GM12878 (cell line): ENCODE data around the gene N4BP2L1. TPM values are rescaled to one million over a fixed set of nuclear protein-coding genes. Genes with fewer than 3 reads are reported as not detected.

Experiments
- ATAC-seq: fragments of 200-7000 bp; cut with Tn5 transposase; 3 replicates; pipeline ENCODE4 v1.9.1; 2020; ENCODE audit warnings: mild to moderate bottlenecking, moderate library complexity
- BruUV-seq: library from RNA; stranded (reverse); fragments of 400-500 nt; replicated peaks from 2 replicates; lab custom pipeline; 2021; lab: Mats Ljungman, UMichigan
- CTCF ChIA-PET: fragments of 300-600 bp; sonication (Branson Sonifier 250); formaldehyde crosslinking; extraction: SDS; loops from one replicate; lab custom pipeline; 2021; ENCODE audit warnings: inconsistent platforms; lab: Yijun Ruan, JAX
- POLR2A ChIA-PET: fragments of 350-600 bp; formaldehyde crosslinking; extraction: SDS; loops from one replicate; lab custom pipeline; 2021; ENCODE audit warnings: inconsistent platforms; lab: Charles Lee
- RAD21 ChIA-PET: fragments of 300-600 bp; sonication (Branson Sonifier 250); formaldehyde crosslinking; loops from one replicate; lab custom pipeline; 2023; ENCODE audit warnings: antibody characterized with exemption; ENCODE audit not compliant: unreplicated experiment; lab: Charles Lee
- SMC1A ChIA-PET: fragments of 300-600 bp; sonication (Branson Sonifier 250); formaldehyde crosslinking; loops from one replicate; lab custom pipeline; 2023; ENCODE audit not compliant: unreplicated experiment, uncharacterized antibody; lab: Charles Lee
- DNase-seq: peaks from one replicate; pipeline ENCODE4 v3.0.0-alpha.2; 2011; ENCODE audit warnings: low read depth, low spot score
- FAIRE-seq: peaks from 3 replicates; lab custom pipeline; 2011; peaks lifted over from hg19 to GRCh38; lab: Jason Lieb, UNC
- H2AFZ ChIP-seq: 2 replicates; pipeline ENCODE4 v1.6.0; 2011; ENCODE audit warnings: low read depth, low read length, control low read depth; ENCODE audit not compliant: control insufficient read depth
- H3K27ac ChIP-seq: 2 replicates; pipeline ENCODE4 v1.5.1; 2011; ENCODE audit warnings: control low read depth; ENCODE audit not compliant: control insufficient read depth, insufficient read depth
- H3K27me3 ChIP-seq, 2 experiments: replicated peaks in 1 of 2; 2 replicates each; pipeline versions ENCODE4 v1.6.0 to v1.6.1; 2011; ENCODE audit warnings: low read length in 1 of 2; ENCODE audit not compliant: control insufficient read depth in 2 of 2, insufficient read depth in 2 of 2
- H3K36me3 ChIP-seq, 2 experiments: 2 replicates each; pipeline ENCODE4 v1.5.1; 2011; ENCODE audit warnings: low read length in 1 of 2; ENCODE audit not compliant: control insufficient read depth in 2 of 2, insufficient read depth in 2 of 2
- H3K4me1 ChIP-seq: 2 replicates; pipeline ENCODE4 v1.6.1; 2011; ENCODE audit warnings: mild to moderate bottlenecking, low read length, moderate library complexity, mixed read lengths; ENCODE audit not compliant: control insufficient read depth, insufficient read depth
- H3K4me2 ChIP-seq: 2 replicates; pipeline ENCODE4 v1.6.0; 2011; ENCODE audit warnings: control low read depth; ENCODE audit not compliant: control insufficient read depth, insufficient read depth
- H3K4me3 ChIP-seq: fragments of 200-600 bp; sonication (generic); 2 replicates; pipeline ENCODE4 v1.5.1; 2016
- H3K79me2 ChIP-seq: 2 replicates; pipeline ENCODE4 v1.6.0; 2011; ENCODE audit warnings: low read length; ENCODE audit not compliant: control insufficient read depth, insufficient read depth
- H3K9ac ChIP-seq: 2 replicates; pipeline ENCODE4 v1.8.0; 2011; ENCODE audit warnings: low read length, control low read depth, mixed read lengths; ENCODE audit not compliant: control insufficient read depth, insufficient read depth
- H3K9me3 ChIP-seq: replicated peaks from 3 replicates; pipeline ENCODE4 v1.5.1; 2011; ENCODE audit warnings: mild to moderate bottlenecking, low read length; ENCODE audit not compliant: control insufficient read depth, insufficient read depth
- H4K20me1 ChIP-seq: 2 replicates; pipeline ENCODE4 v1.6.0; 2011; ENCODE audit not compliant: control insufficient read depth, insufficient read depth
- GABPA ChIP-seq: IDR thresholded peaks from 2 replicates; pipeline ENCODE4 v1.6.1; 2014; ENCODE audit warnings: antibody characterized with exemption, low read depth, mild to moderate bottlenecking, inconsistent platforms
- IKZF1 ChIP-seq: fragments of 450-650 bp; conservative IDR thresholded peaks from 2 replicates; pipeline ENCODE4 v1.6.1; 2017; ENCODE audit warnings: antibody characterized with exemption, mild to moderate bottlenecking
- NBN ChIP-seq: fragments of 450-650 bp; IDR thresholded peaks from 2 replicates; pipeline ENCODE4 v1.6.1; 2016
- NR2C2 ChIP-seq: IDR thresholded peaks from 2 replicates; pipeline ENCODE4 v1.6.1; 2011; ENCODE audit warnings: borderline replicate concordance, low read depth; ENCODE audit not compliant: control insufficient read depth, insufficient read length
- PAX8 ChIP-seq: fragments of 450-650 bp; IDR thresholded peaks from 2 replicates; pipeline ENCODE4 v1.6.1; 2017; ENCODE audit warnings: mild to moderate bottlenecking, moderate library complexity
- RCOR1 ChIP-seq: conservative IDR thresholded peaks from 2 replicates; pipeline ENCODE4 v1.6.1; 2012; ENCODE audit warnings: low read depth, low read length, improper control_type of control experiment
- RELB ChIP-seq: fragments of 450-650 bp; IDR thresholded peaks from 2 replicates; pipeline ENCODE4 v1.6.1; 2017; ENCODE audit warnings: low read depth, mild to moderate bottlenecking, moderate library complexity
- SREBF1 ChIP-seq: IDR thresholded peaks from 2 replicates; pipeline ENCODE4 v1.6.1; 2012; ENCODE audit warnings: mild to moderate bottlenecking, low read length
- STAT3 ChIP-seq: IDR thresholded peaks from 2 replicates; pipeline ENCODE4 v1.6.1; 2011; ENCODE audit warnings: low read depth, low read length, improper control_type of control experiment
- TAF1 ChIP-seq: IDR thresholded peaks from 2 replicates; pipeline ENCODE4 v1.6.1; 2011; ENCODE audit warnings: mild to moderate bottlenecking, low read depth, low read length, borderline replicate concordance
- WGBS: methylation state at CpG from one replicate; pipeline ENCODE4 v1.1.6; 2016; ENCODE audit warnings: low lambda C conversion rate; ENCODE audit not compliant: insufficient replicate concordance, insufficient coverage; ENCODE audit errors: missing lambda C conversion rate; 5-methylcytosine and 5-hydroxymethylcytosine counted together
- in situ Hi-C: fragments of 300-500 bp; cut with MboI; formaldehyde crosslinking; loops from 9 replicates; pipeline ENCODE4 v1.14.3; 2018; ENCODE audit warnings: mixed read lengths
- intact Hi-C: fragments of 100-400 bp; cut with micrococcal nuclease; formaldehyde crosslinking; loops from one replicate; pipeline ENCODE4 v1.14.2; 2022; ENCODE audit not compliant: unreplicated experiment
- polyA plus RNA-seq, 11 experiments: library from polyadenylated mRNA; depleted of rRNA in 4 of 11; unstranded in 6 of 11; stranded (reverse) in 5 of 11; fragments of >200 nt; fragmentation: Nextera tagmentation in 4 of 11; fragmentation: Illumina TruSeq in 1 of 11; extraction: Ambion mirVana in 4 of 11; extraction: Trizol in 1 of 11; gene quantifications; 1 replicate in 1 of 11; 2 replicates in 10 of 11; pipeline versions ENCODE4 v1.2.1 to v1.2.3, GENCODE V29; 2011 to 2016; ENCODE audit warnings: inconsistent platforms in 2 of 11, missing spikeins in 2 of 11, low read depth in 1 of 11
- total RNA-seq, 4 experiments: library from RNA; depleted of rRNA in 3 of 4; stranded (reverse); fragments of >200 nt in 3 of 4; fragmentation: Illumina TruSeq in 1 of 4; extraction: Trizol in 1 of 4; gene quantifications; 2 replicates each; pipeline versions ENCODE4 v1.2.1 to v1.2.3, GENCODE V29; 2013 to 2021
- TF ChIP-seq, protein P1 (sequence below): IDR thresholded peaks from 2 replicates; pipeline ENCODE4 v1.6.1; 2011; ENCODE audit warnings: borderline replicate concordance, low read depth, mild to moderate bottlenecking, moderate library complexity, mixed read lengths, low read length; ENCODE audit not compliant: insufficient read depth; ENCODE audit errors: extremely low read length

N4BP2L1 gene
- total and polyA plus RNA-seq, 10 of the 15 experiments (the other 5 are each of a cell fraction or from before 2014, with no cell fraction given), result 3.3 to 42.5 (median 16.2) TPM

DNA sequence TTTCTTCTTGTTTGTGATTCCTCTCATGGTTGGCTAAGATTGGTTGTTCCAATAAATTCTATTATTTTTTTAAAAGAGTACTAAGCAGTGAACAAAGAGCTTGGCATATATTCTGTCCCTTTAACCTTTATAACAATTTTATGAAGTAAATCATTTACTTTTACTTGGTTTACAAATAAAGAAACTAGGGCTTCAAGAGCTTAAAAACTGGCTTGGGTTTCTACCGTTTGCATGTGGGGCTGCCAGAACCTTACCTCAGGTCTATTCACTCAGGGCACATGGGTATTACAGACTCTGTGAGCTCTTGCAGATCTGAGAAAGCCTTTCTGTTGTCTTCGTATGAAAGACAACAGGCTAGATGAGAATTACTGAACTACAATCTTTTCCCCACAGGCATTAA lies 13.3 kb downstream of the N4BP2L1 start:
- 96% methylated on average over 2 of the region's 2 CpGs for WGBS
- no peak for DNase-seq
- Histone ChIP-seq H3K9me3 (peaks cover 1% of the 10 kb centered on the region; the same call in 1 of the 3 replicates), H2AFZ (no peak overlapping the region), H3K27me3 (no peaks in the 10 kb centered on the region), H3K79me2 (no peaks in the 10 kb centered on the region), H3K36me3 (no peaks in the 10 kb centered on the region), H3K4me2 (no peak overlapping the region), H3K4me1 (no peaks in the 10 kb centered on the region), H4K20me1 (no peaks in the 10 kb centered on the region), H3K27ac (no peak overlapping the region), H3K4me3 (no peak overlapping the region), H3K9ac (no peak overlapping the region)
- ATAC-seq, result no peak
- FAIRE-seq, result no peak
- in situ Hi-C loops (no loop called here), intact Hi-C loops (no loop called here)
- no peak for TF ChIP-seq NR2C2
- TF ChIP-seq, protein P1, sequence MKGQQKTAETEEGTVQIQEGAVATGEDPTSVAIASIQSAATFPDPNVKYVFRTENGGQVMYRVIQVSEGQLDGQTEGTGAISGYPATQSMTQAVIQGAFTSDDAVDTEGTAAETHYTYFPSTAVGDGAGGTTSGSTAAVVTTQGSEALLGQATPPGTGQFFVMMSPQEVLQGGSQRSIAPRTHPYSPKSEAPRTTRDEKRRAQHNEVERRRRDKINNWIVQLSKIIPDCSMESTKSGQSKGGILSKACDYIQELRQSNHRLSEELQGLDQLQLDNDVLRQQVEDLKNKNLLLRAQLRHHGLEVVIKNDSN, result no peak
- no peak for TF ChIP-seq PAX8
- TF ChIP-seq IKZF1, result no peak
- TF ChIP-seq SREBF1, result no peak
- ChIA-PET CTCF (interaction anchor here (0.8 to 1.9 kb wide), 12 partner anchors 8 to 108 kb away, joined by 3 to 4 read pairs (median 3); no protein-coding TSS in a partner anchor), RAD21 (no interaction called here), POLR2A (no interaction called here), SMC1A (interaction anchor here (1.1 to 2.2 kb wide), 2 partner anchors 11 to 14 kb away, joined by 3 to 4 read pairs; no protein-coding TSS in a partner anchor)
- BruUV-seq, result no TSS peak

GRCh38 chr13:32413284-32413683 lies 14.6 kb downstream of the N4BP2L1 start:
- ChIA-PET SMC1A (interaction anchor here (1.0 kb wide), 1 partner anchor 12 kb away, joined by 3 read pairs; no protein-coding TSS in a partner anchor), POLR2A (no interaction called here), RAD21 (no interaction called here), CTCF (interaction anchor here (0.8 kb wide), 1 partner anchor 13 kb away, joined by 3 read pairs; no protein-coding TSS in a partner anchor)
- no TSS peak for BruUV-seq
- Histone ChIP-seq H3K9ac (no peak overlapping the region), H3K27ac (no peak overlapping the region), H3K36me3 (no peaks in the 10 kb centered on the region), H2AFZ (no peak overlapping the region), H3K4me3 (no peak overlapping the region), H3K4me1 (no peaks in the 10 kb centered on the region), H3K9me3 (no peaks in the 10 kb centered on the region; the same call in 2 of the 3 replicates), H3K27me3 (no peaks in the 10 kb centered on the region), H3K79me2 (no peaks in the 10 kb centered on the region), H4K20me1 (no peaks in the 10 kb centered on the region), H3K4me2 (no peak overlapping the region)
- no peak for FAIRE-seq
- intact Hi-C loops, result no loop called here
- in situ Hi-C loops, result no loop called here
- DNase-seq, result no peak
- 78% methylated on average over 3 of the region's 3 CpGs for WGBS
- no peak for ATAC-seq
- TF ChIP-seq RCOR1, result no peak
- no peak for TF ChIP-seq STAT3
- no peak for TF ChIP-seq TAF1
- no peak for TF ChIP-seq RELB
- no peak for TF ChIP-seq NBN
- TF ChIP-seq GABPA, result no peak
